Measurements from ENCODE around the gene CHST9. TPM values are rescaled to one million over a fixed set of nuclear protein-coding genes. Genes with fewer than 3 reads are reported as not detected.

CHST9 gene
- total RNA-seq, 1 donor: 0.10 TPM

GRCh38 chr18:26868968-26869586 lies 316.0 kb downstream of the CHST9 start:
- Histone ChIP-seq H3K4me3 (ENCODE audit: low read length) (no peak overlapping the region), H3K27me3 (ENCODE audit: insufficient read depth, low read length) (peaks cover 15% of the 10 kb centered on the region), H3K4me1 (ENCODE audit: insufficient read depth, low read length) (no peaks in the 10 kb centered on the region), H3K9me3 (ENCODE audit: low read depth, low read length) (no peaks in the 10 kb centered on the region)

GRCh38 chr18:26867471-26867870 lies 317.6 kb downstream of the CHST9 start:
- no peaks in the 10 kb centered on the region for H3K4me1 ChIP-seq (ENCODE audit: insufficient read depth, low read length)
- H3K27me3 ChIP-seq (ENCODE audit: insufficient read depth, low read length): peaks cover 30% of the 10 kb centered on the region
- H3K9me3 ChIP-seq (ENCODE audit: low read depth, low read length): no peaks in the 10 kb centered on the region
- no peak overlapping the region for H3K4me3 ChIP-seq (ENCODE audit: low read length)

- peaks cover 45% of the 10 kb centered on the region for H3K27me3 ChIP-seq (ENCODE audit: insufficient read depth, low read length)
- H3K4me1 ChIP-seq (ENCODE audit: insufficient read depth, low read length): no peaks in the 10 kb centered on the region
- no peaks in the 10 kb centered on the region for H3K9me3 ChIP-seq (ENCODE audit: low read depth, low read length)
- H3K4me3 ChIP-seq (ENCODE audit: low read length): no peak within 1 kb of the TSS
Observed at GRCh38 chr18:26865557-26865956, 319.6 kb downstream of the CHST9 start, which contains the start of gene AQP4. AQP4 (minus strand) TSS chr18:26865707; CDS start chr18:26865689, 18 bp downstream.

GRCh38 chr18:26864658-26865057 lies 320.4 kb downstream of the CHST9 start:
- no peaks in the 10 kb centered on the region for H3K4me1 ChIP-seq (ENCODE audit: insufficient read depth, low read length)
- H3K9me3 ChIP-seq (ENCODE audit: low read depth, low read length): no peaks in the 10 kb centered on the region
- peaks cover 45% of the 10 kb centered on the region for H3K27me3 ChIP-seq (ENCODE audit: insufficient read depth, low read length)
- H3K4me3 ChIP-seq (ENCODE audit: low read length): no peak overlapping the region

GRCh38 chr18:26863921-26864497 lies 321.1 kb downstream of the CHST9 start:
- Histone ChIP-seq H3K4me1 (ENCODE audit: insufficient read depth, low read length) (no peaks in the 10 kb centered on the region), H3K4me3 (ENCODE audit: low read length) (no peak overlapping the region), H3K27me3 (ENCODE audit: insufficient read depth, low read length) (peaks cover 45% of the 10 kb centered on the region), H3K9me3 (ENCODE audit: low read depth, low read length) (no peaks in the 10 kb centered on the region)

GRCh38 chr18:26863122-26863879 lies 321.8 kb downstream of the CHST9 start:
- H3K9me3 ChIP-seq (ENCODE audit: low read depth, low read length): no peaks in the 10 kb centered on the region
- no peaks in the 10 kb centered on the region for H3K4me1 ChIP-seq (ENCODE audit: insufficient read depth, low read length)
- H3K27me3 ChIP-seq (ENCODE audit: insufficient read depth, low read length): peaks cover 45% of the 10 kb centered on the region

GRCh38 chr18:26862084-26862483 lies 323.0 kb downstream of the CHST9 start:
- no peaks in the 10 kb centered on the region for H3K4me1 ChIP-seq (ENCODE audit: insufficient read depth, low read length)
- H3K27me3 ChIP-seq (ENCODE audit: insufficient read depth, low read length): peaks cover 45% of the 10 kb centered on the region
- no peak overlapping the region for H3K4me3 ChIP-seq (ENCODE audit: low read length)
- no peaks in the 10 kb centered on the region for H3K9me3 ChIP-seq (ENCODE audit: low read depth, low read length)

More at GRCh38 chr18:26863122-26863879, 321.8 kb downstream of the CHST9 start:
- H3K4me3 ChIP-seq (ENCODE audit: low read length): no peak overlapping the region

Measured in mononuclear cell (primary cell).